Heart left ventricle (tissue), 13 donors: Measurements from ENCODE around the gene CATSPERZ.

ENCODE experiments used
- CTCF ChIP-seq, 12 donors: fragments of 200-600 bp; sonication (generic) in 4 of 12; IDR thresholded peaks; one replicate each; pipeline versions ENCODE4 v1.5.0 to v1.8.0; 2018 to 2022; ENCODE audit warnings: antibody characterized with exemption in 12 of 12, mild to moderate bottlenecking in 5 of 12
- POLR2A ChIP-seq, 2 donors: fragments of 450-650 bp; IDR thresholded peaks; one replicate each; pipeline ENCODE4 v1.6.1; 2017; ENCODE audit warnings: antibody characterized with exemption in 2 of 2, mild to moderate bottlenecking in 2 of 2, moderate library complexity in 2 of 2
- donor health status: ischemic (EF 13 %, LVEDD 7.1; RV severe dilation, severe dysfunction).
- donor health status: DM: no; HTN: yes; CAD: no.
- donor health status: DM: no; HTN: no; CAD: no.
- donor health status: ischemic (EF 25% LVEDD 6.9; RV normal size, moderate dysfunction).
- donor health status: ischemic (EF 25% LVEDD 5.7; RV mildly dilated, moderate dysfunction).
- donor health status: ischemic (EF 35%, LVEDD 5.7; RV mildly dilated, moderate dysfunction).
- donor health status: nonischemic (EF 11% LVEDD 7.7; RV severe dilation, severe dysfunction).
- donor health status: DM: yes; HTN: yes; CAD: no.
- donor health status: PGD.
- donor health status: ischemic (EF 29% LVEDD 5.4; RV normal size, mild dysfunction).
- donor health status: nonischemic (EF 23%, LVEDD 6.1; RV moderate dilation, normal function).

- TF ChIP-seq POLR2A (IDR thresholded peaks at IDR 0.05), result no peak
- TF ChIP-seq CTCF (IDR thresholded peaks at IDR 0.05), result no peak
Observed at GRCh38 chr11:64296830-64297698, 3.1 kb upstream of the CATSPERZ start.
